GM21526 (cell line): Measurements from ENCODE around the gene RANBP6.
"Not testable (repeated sequence)": the region's sequence is repeated elsewhere in the genome, so short reads cannot be mapped to it uniquely, and the experiment has no call there.

Experiments used
- ATAC-seq: cut with Tn5 transposase; IDR thresholded peaks from one replicate; pipeline ENCODE4 v1.9.1; 2021; ENCODE audit warnings: moderate library complexity; ENCODE audit not compliant: unreplicated experiment, low FRiP score

RANBP6 gene

GRCh38 chr9:6015278-6016157, at the start of gene RANBP6:
TSS of gene RANBP6 (minus strand) at chr9:6015624. CDS start at chr9:6015607, 17 bp downstream.
- peak; percentile 96 for ATAC-seq

GRCh38 chr9:6063146-6063545, 47.7 kb upstream of the RANBP6 start:
- not testable (repeated sequence) for ATAC-seq

- no peak for ATAC-seq
Observed at GRCh38 chr9:6055666-6056065, 40.2 kb upstream of the RANBP6 start.

GRCh38 chr9:6055216-6055615, 39.8 kb upstream of the RANBP6 start:
- ATAC-seq: peak; percentile 54

- ATAC-seq: peak; percentile 50
Observed at GRCh38 chr9:6054280-6055099, 39.1 kb upstream of the RANBP6 start.

- ATAC-seq: no peak
Observed at GRCh38 chr9:6052293-6052919, 37.0 kb upstream of the RANBP6 start.

- peak; percentile 64 for ATAC-seq
Observed at GRCh38 chr9:6051511-6051950, 36.1 kb upstream of the RANBP6 start.

- ATAC-seq: peak; percentile 54
Observed at GRCh38 chr9:6049798-6050197, 34.4 kb upstream of the RANBP6 start.

- ATAC-seq: no peak
Observed at GRCh38 chr9:6048039-6048438, 32.6 kb upstream of the RANBP6 start.

- ATAC-seq: no peak
Observed at GRCh38 chr9:6047020-6047419, 31.6 kb upstream of the RANBP6 start.

- no peak for ATAC-seq
Observed at GRCh38 chr9:6045364-6045763, 29.9 kb upstream of the RANBP6 start.

- no peak for ATAC-seq
Observed at GRCh38 chr9:6040077-6040476, 24.7 kb upstream of the RANBP6 start.

GRCh38 chr9:6036391-6036790, 21.0 kb upstream of the RANBP6 start:
- ATAC-seq: no peak

GRCh38 chr9:6034954-6035353, 19.5 kb upstream of the RANBP6 start:
- no peak for ATAC-seq

- ATAC-seq: no peak
Observed at GRCh38 chr9:6029604-6030274, 14.3 kb upstream of the RANBP6 start.

- peak; percentile 66 for ATAC-seq
Observed at GRCh38 chr9:6024035-6024554, 8.7 kb upstream of the RANBP6 start.

GRCh38 chr9:6016975-6017374, 1.6 kb upstream of the RANBP6 start:
- not testable (repeated sequence) for ATAC-seq

GRCh38 chr9:6014670-6015270, 654 bp downstream of the RANBP6 start:
- no peak for ATAC-seq

- ATAC-seq: peak; percentile 67
Observed at GRCh38 chr9:6008169-6008979, 7.0 kb downstream of the RANBP6 start.
